ENCODE measurements around the gene SMIM8.

SMIM8 gene

DNA sequence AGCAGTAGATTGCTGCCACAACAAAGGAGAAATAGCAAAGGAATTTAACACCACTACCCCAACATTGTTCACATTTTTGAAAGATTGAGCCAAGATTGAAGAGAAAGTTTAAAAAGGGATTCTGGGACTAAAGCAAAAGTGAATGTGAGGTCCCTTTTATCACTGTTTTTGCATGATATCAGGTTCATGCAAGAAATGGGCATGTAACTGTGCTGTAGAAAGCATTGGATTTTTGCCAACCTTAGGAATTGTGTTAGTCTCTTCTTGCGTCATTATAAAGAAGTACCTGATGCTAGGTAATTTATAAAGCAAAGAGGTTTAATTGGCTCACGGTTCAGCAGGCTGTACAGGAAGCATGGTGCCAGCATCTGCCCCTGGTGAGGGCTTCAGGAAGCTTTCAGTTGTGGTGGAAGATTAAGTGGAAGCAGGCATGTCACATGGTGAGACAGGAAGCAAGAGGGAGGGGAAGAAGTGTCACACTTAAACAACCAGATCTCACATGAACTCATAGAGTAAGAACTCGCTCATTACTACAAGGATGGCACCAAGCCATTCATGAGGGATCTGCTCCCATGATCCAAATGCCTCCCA is 11.3 kb downstream of the SMIM8 start:
- DNase-seq (ENCODE audit: low read depth, low spot score) = no peak
- no peak overlapping the region for H3K27ac ChIP-seq

DNA sequence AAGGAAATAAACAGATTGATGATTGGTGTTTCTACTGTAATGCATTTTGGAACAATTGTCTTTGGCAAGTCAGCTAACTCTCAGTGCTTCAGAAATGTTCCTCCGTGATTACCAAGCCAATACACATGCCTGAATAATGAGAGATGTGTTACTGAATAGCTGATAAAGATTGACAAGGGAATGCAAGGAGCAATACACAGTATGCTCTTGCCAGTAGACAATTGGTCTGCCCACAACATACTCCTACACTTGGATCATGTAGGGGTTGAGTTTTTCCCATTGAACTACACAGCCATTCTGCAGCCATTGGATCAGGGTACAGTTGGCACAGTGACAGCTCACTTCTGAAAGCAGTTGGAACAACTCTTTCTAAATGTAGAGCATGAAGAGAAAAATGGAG is 12.3 kb downstream of the SMIM8 start:
- H3K27ac ChIP-seq = no peak overlapping the region
- no peak for DNase-seq (ENCODE audit: low read depth, low spot score)

DNA sequence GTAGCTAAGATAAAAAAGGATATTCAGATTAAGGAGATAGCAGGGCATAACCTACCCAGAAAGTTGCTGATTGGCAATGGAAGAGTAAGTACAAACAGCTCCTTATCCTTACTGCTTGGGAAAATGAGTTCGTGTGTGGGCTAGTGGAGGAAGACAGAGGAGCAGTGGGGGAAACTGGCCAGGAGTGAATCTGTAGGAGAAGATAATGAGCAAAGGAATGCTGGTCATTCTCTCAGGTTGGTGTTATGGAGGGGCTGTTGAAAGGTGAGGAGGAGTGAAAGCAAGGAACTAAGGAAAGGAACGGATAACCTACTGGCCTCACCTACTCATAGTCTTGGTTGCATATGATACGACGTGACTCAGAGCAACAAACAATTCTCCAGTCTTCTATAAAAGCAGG is 14.0 kb downstream of the SMIM8 start:
- H3K27ac ChIP-seq = no peak overlapping the region
- DNase-seq (ENCODE audit: low read depth, low spot score) = no peak

DNA sequence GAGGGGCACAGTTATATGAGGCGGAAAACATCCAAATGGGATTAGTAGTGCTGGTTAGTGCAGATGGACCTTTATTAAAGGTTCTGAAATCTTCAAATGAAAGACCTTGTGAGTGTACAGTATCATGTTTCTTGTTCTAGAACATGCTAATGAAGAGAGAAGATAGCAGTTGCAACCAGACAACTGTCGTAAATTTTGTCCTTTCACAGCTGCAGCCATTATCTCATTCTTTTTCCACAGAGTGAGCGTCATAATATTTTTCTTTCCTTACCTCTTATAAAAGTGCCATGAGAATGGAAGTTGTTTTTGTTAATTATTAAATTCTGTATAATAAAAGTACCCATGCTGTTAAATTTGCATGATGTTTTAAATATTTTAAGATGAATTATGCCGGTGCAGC is 17.8 kb downstream of the SMIM8 start:
- H3K27ac ChIP-seq = no peak overlapping the region
- DNase-seq (ENCODE audit: low read depth, low spot score) = no peak

DNA sequence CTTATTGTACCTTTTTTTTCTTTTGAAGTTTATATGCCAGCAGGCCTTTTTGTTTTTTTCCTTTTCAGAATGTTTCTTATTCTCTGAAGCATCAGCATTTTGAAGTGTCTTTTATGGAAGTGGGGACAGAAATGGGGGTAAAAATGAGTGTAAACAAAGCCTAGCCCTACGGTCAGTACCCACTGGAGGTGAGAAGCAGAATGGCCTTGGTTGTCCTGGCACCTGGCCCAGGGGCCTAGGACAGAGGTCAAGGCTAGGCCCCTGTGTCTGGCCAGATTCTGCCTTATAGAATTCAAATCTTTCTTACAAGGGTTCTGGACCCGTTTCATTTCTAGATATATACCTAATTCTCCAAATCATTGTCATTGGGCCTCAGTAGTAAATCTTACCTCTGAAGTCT is 18.8 kb downstream of the SMIM8 start:
- H3K27ac ChIP-seq = no peak overlapping the region
- no peak for DNase-seq (ENCODE audit: low read depth, low spot score)

DNA sequence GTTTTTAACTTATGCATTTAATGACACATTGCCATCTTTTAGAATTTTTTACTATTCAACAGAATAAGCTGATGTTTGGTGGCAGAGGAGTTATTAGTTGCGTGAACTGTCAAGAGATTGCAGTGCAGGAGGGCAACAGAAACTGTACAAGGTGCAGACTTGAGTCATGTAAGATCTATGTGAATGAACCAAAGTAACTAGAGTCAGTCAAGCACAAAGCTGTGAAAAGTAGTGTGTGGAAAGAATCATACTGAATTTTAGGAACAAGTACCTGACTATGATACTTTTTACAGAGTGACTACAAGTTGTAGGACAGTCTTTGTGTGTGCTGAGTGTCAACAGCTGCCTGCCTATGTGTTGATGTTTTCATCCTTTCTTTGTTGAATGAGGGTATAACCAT is 19.5 kb downstream of the SMIM8 start:
- DNase-seq (ENCODE audit: low read depth, low spot score) = no peak
- no peak overlapping the region for H3K27ac ChIP-seq

DNA sequence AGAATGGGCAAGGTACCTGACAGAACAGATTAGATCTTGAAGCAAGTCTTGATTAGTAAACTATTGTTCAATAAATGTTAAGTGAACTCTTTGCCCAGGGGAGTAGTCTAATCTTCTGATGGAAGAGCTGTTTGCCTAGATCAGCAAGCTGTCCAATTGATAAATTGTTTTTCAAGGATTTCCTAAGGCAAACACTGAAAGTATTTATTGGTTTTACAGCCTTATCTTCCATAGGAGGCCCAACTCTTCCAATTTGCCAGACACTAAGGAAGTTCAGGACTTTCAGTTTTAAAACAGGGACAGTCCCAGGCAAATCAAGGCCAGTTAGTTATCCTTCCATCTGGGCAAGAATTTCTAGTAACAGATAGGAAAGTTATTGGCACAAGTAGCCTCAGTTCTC is 20.4 kb downstream of the SMIM8 start:
- no peak for DNase-seq (ENCODE audit: low read depth, low spot score)
- no peak overlapping the region for H3K27ac ChIP-seq

DNA sequence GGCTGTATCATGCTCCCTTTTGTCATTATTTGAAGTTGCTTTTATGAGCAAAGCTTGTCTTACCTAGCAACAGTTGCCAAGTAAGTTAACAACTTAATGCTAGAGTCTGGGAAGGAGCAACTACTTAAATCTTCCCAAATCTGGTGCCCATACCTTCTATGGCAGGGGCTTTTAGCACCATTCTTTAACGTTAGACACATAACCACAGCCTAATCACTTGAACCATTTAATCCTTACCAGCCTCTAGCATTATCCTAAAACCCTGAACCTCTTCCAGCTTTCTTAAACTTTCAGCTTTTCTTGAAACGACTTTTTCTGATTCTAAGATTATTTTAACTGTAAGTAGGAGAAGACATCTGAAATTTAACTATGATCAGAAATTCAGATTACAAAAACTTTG is 22.3 kb downstream of the SMIM8 start, which contains the start of gene C6orf163:
Gene C6orf163, plus strand, starts transcription at position 83 of the 400 bp plus-strand sequence. Its CDS starts 287 bp downstream, at position 370.
- no peak within 1 kb of the TSS for H3K27ac ChIP-seq
- no peak for DNase-seq (ENCODE audit: low read depth, low spot score)

DNA sequence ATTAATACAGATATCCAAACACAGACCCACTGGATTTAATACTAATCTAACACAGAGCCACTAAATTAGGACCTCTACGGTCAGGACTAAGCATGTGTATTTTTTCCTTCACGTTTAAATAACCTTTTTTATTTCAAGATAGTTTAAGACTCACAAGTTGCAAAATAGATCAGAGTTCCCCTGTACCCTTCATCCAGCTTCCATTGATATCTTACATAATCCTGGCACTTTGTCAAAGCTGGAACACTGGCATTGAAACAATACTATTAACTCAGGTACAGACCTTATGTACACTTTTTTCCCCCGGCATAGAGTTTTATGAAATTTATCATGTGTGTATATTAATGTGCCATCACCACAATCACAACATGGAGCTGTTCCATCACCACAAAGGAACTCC is 24.3 kb downstream of the SMIM8 start:
- no peak overlapping the region for H3K27ac ChIP-seq
- DNase-seq (ENCODE audit: low read depth, low spot score) = no peak

DNA sequence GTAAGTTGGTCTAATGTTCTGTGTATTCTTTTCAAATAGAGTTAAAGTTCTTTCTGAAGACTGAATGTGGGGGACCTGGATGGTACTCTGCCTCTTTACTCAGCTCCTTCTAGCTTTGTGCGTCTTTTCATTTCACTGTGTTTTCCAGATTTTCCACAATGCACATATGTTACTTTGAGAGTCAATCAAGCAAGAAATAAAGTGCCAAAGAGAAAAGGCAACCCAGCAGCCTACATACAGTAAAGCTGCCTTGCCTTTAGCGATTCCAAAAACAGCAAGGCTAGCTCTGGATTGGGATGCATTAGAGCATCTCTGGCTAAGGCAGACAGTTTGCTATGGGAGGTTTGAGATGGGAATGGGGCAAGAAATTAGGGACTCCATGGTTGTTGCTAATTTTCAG is 27.5 kb downstream of the SMIM8 start:
- no peak overlapping the region for H3K27ac ChIP-seq
- no peak for DNase-seq (ENCODE audit: low read depth, low spot score)

DNA sequence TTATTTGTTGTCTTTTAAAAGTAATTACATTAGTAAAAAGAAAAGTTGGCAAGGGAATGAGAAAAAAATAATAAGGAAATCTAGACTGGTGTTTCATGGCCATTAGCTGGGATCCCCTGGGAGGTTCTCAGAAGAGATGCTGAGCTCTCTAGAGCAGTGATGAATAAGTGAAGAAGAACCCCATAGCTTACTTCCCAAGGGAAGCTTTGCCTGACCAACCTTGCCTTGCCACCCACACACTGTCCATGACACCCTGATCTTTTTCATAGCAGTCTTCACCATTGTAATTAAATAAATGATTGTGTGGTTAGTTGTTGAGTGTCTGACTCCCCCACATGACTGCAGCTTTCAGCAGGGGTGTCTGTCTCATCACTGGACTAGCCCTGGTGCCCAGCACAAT is 28.1 kb downstream of the SMIM8 start:
- no peak for DNase-seq (ENCODE audit: low read depth, low spot score)
- no peak overlapping the region for H3K27ac ChIP-seq

DNA sequence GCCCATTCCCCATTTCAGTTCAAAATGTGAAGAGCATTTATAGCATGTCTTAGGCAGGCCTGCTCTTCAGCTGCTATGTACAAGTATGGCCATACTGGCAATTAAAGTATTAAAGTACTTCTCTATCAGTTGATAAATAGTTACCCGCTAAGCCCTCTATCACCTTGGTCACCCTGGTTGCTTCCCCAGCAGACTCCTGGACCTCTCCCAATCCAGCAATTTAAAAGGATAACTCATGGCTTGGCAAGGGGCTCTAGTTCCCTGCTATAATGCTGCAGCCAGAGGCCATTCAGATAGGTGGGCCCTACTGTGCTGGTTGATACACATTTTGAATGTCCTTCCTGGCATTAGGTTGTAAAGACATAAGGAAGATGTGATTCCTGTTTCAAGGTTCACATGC is 29.2 kb downstream of the SMIM8 start:
- DNase-seq (ENCODE audit: low read depth, low spot score) = no peak
- H3K27ac ChIP-seq = no peak overlapping the region

DNA sequence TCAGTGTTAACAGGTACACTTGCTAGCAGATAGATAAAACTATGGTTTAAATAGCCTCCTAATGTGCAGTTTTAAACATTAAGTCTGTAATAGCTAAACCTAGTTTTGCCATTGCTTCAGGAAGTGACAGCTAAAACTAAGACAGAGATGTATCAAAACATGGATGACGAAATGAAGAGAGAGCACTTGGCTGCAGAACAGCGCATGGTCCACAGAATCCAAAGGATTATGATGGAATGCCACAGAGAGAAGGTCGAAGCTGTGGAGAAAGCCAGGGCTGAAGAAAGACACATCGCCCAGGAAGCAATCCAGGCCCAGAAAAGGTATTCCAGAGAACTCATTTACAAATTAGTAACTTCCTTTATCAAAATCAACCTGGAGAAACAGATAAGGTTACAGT is 33.8 kb downstream of the SMIM8 start:
- no peak overlapping the region for H3K27ac ChIP-seq
- DNase-seq (ENCODE audit: low read depth, low spot score) = no peak

DNA sequence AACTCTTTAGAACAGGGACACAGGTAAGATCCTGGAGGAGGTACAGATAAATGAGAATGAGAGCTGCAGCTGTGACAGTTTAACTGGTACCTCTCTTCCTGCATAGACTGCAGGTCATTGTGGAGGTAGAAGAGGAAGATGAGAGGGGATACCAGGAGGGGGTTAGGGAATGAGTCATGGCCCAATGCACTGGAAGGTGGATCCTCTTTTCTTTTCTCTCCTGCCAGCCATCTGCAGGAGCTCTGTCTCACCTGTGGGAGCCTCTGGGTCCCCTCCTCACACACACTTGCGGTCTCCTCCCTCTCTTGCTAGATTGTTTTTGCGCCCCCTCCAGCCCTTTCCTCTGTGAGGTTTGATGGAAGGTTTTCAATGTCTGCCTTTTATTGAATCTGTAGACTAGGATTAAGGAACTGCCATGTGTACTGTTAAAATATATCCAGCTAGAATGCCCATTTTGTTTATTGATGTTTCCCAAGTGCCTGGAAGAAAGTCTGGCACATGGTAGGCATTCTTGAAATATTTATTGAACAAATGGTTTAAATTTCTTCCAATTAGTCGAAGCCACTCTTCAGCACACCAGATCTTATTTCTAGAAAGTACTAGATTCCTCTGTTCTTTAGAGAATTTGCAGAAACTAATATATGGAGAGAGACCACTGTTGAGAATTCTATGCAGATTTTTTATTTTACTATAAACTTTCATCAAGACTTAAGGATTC is 35.2 kb downstream of the SMIM8 start:
- DNase-seq (ENCODE audit: low read depth, low spot score) = no peak
- no peak overlapping the region for H3K27ac ChIP-seq

DNA sequence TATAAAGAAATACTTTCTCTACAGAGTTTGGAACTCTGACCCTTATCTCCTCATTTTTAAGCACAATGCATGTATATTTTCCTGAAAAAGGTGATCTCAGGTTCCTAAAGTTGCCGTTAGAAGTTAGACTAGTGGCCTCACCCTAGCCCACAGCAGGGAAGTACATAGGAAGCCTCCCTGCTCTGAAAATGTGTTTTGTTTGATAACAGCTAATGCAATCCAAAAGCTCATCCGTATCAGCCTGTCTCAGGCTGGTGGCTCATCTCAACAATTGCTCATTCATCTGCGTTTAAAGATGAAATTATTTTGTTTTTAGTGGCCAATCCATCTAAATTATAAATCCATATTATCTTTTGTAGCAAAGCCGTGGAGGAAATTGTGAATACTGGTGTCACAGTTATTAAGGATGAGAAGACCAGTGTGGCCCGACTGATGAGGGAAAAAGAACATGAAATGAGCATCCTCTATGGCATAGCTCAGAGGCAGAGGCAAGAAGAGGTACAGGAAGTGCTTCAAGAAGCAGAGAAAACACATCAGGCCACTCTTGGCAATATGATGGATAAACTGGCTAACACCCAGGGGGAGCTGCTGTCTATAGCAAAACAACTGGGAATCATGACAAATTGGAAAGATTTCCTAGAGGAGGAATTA is 42.3 kb downstream of the SMIM8 start:
- no peak for DNase-seq (ENCODE audit: low read depth, low spot score)
- H3K27ac ChIP-seq = no peak overlapping the region

DNA sequence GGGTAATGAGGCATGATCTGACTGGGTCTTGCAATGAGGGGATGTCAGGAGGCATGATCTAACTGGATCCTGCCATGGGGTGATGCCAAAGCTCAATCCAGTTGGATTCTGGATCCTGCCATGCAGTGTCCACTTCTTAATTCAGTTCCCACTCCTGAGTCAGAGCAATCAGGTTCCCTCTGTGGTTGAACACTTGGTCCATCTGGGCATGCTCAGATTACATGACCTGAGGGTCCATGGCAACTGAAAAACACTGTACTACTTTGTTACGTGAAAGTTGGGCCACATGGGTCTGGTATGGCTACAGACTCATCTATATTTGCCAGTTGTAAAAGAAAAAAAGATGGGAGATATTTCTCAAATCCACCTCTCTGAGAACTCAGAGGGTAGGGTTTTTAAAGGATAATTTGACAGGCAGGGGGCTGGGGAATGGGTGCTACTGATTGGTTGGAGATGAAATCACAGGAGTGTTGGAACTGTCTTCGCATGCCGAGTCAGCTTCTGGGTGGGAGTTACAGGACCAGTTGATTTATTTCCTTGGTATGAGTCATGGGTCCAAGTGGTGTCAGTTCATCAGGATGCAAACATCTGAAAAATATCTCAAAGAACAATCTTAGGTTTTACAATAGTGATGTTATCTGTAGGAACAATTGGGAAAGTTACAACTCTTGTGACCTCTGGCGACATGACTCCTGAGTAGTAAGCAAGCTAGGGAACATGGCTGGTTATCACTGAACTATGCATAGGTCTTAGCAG is 43.9 kb downstream of the SMIM8 start:
- DNase-seq (ENCODE audit: low read depth, low spot score) = no peak
- H3K27ac ChIP-seq = no peak overlapping the region

DNA sequence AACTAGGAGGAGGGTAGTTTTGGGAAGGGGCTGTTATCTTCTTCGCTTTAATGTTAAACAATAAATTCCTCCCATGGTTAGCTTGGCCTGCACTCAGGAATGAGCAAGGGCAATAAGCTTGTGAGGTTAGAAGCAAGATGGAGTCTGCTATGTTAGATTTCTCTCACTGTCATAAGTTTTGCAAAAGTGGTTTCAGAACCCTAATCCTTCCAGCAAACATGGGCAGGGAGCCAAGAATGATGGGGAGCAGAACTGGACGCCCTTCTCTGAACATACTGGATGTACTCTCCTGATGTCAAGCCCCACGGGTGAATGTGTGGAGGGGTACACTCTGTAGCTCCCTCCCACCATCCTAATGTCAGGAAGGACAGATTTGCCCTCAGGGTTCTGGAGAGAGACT is 44.5 kb downstream of the SMIM8 start:
- H3K27ac ChIP-seq = no peak overlapping the region
- DNase-seq (ENCODE audit: low read depth, low spot score) = no peak

DNA sequence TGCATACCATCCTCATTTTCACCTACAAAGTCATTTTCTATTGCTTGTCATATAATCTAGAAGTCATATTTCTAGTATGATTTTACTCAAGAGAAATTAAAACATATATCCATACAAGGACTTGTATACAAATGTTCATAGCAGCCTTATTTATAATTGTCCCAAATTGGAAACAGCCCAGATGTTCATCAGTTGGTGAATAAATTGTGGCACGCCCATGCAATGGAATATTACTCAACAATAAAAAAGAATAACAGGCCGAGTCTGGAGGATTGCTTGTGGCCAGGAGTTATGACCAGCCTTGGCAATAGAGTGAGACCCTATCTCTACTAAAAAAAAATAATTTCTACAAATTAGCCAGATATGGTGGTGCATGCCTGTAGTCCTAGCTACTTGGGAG is 51.0 kb downstream of the SMIM8 start:
- DNase-seq (ENCODE audit: low read depth, low spot score) = no peak
- no peak overlapping the region for H3K27ac ChIP-seq

DNA sequence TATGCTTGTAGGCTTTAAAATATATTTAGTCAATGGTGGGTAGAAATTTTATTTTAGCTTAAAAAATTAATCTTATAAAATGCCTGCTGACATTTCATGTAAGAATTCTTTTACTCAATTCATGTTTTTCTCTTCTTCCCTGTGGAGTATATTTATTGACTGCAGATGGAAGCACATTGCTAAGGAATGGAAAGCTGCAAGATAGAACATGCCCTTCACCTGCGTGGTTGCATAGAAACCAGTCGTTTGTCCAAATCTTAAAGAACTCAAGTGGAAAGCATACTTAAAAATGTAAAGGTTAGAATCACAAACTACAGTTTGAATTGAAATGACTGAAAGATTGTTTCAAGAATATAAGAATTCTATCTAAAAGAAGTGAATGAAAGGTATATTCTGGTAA is 52.9 kb downstream of the SMIM8 start:
- no peak for DNase-seq (ENCODE audit: low read depth, low spot score)
- no peak overlapping the region for H3K27ac ChIP-seq

DNA sequence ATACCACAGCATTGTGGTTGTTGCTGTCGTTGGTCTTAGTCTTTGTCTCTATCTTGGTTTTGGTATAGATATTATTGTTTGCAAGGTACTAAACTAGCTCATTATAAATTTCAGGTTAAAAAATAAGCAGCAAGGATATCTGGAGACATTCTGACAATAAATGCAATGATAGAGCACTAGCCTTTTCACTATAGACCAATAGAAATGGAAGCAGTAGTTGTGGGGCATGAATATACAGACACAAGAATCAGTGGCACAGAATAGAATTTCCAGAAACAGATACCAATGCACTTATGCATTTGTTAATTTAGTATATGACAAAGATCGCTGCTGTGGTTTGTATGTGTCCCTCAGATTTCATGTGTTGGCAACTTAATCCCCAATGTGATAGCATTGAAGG is 54.3 kb downstream of the SMIM8 start:
- DNase-seq (ENCODE audit: low read depth, low spot score) = no peak
- H3K27ac ChIP-seq = no peak overlapping the region

DNA sequence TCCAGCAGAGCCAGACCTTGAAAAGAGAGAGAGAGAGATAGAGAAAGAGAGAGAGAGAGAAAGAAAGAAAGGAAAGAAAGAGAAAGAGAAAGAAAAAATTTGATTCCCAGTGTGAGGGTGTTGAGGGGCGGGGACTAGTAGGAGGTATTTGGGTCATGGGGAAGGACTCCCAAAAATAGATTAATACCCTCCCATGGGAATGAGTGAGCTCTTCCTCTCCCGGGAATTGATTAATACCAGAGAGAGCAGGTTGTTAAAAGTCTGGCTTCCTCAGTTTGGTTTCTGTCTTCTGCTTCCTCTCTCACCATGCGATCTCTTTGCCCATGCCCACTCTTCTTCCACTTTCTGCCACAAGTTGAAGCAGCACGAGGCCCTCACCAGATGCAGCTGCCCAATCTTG is 56.6 kb downstream of the SMIM8 start:
- DNase-seq (ENCODE audit: low read depth, low spot score) = no peak
- no peak overlapping the region for H3K27ac ChIP-seq
